ENCODE measurements around the gene FRS3.

DNA sequence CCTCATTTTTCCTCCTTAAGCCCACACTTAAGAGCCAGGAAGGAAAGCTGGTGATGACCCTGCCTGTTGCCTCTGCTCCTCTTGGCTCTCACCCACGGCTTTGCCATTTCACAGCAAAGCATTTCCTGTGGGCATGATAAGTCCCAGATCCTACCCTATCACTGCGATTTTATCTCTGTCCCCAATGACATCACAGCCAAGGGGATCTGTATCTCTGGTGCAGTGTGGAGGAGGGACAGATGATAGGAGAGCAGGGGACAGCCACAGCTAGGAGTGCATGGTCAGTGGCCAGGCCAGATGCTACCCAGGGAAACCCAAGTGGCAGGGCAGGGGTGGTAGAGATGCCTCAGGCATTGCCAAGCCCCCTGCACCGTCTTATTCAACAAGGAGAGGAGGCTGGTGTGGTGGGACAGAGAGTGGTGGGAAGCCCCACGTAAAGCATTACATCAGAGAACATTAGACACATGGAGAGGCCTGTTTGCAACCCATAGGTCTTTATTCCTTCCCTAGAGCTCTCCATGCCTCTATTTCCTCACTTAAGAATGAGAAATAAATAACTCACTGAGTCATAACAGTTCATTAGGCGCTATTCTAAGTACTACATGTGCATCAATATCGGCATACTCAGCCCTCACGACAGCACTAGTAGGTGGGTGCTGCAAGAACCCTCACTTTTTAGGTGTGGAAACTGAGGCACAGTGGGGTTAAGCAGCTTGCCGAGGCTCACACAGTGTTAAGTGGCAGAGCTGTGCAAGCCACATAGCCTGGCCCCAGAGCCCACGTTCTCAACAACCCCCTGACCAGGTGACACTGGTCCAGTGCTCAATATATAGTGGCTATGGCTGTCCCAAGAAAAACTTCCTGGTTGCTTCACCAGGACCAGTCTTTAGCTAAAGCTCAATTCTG lies 48.9 kb downstream of the FRS3 start:
- TF ChIP-seq, protein P1, sequence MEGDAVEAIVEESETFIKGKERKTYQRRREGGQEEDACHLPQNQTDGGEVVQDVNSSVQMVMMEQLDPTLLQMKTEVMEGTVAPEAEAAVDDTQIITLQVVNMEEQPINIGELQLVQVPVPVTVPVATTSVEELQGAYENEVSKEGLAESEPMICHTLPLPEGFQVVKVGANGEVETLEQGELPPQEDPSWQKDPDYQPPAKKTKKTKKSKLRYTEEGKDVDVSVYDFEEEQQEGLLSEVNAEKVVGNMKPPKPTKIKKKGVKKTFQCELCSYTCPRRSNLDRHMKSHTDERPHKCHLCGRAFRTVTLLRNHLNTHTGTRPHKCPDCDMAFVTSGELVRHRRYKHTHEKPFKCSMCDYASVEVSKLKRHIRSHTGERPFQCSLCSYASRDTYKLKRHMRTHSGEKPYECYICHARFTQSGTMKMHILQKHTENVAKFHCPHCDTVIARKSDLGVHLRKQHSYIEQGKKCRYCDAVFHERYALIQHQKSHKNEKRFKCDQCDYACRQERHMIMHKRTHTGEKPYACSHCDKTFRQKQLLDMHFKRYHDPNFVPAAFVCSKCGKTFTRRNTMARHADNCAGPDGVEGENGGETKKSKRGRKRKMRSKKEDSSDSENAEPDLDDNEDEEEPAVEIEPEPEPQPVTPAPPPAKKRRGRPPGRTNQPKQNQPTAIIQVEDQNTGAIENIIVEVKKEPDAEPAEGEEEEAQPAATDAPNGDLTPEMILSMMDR (IDR thresholded peaks at IDR 0.05): no peak
- TF ChIP-seq POLR2A (IDR thresholded peaks at IDR 0.05) (no peak), EP300 (IDR thresholded peaks at IDR 0.05) (no peak)
